Neural crest cell (in vitro differentiated cells): ENCODE measurements around the gene PDIA6. TPM values are rescaled to one million over a fixed set of nuclear protein-coding genes. Genes with fewer than 3 reads are reported as not detected.
A peak's percentile ranks its signal among the peaks of the same experiment; 100 is the strongest.
"Not testable (repeated sequence)": the region's sequence is repeated elsewhere in the genome, so short reads cannot be mapped to it uniquely, and the experiment has no call there.

ENCODE experiments used
- DNase-seq: peaks from one replicate; pipeline ENCODE4 v3.0.0; 2021; ENCODE audit warnings: low read depth, mixed read lengths, low spot score
- H3K27ac Mint-ChIP-seq: one replicate; pipeline ENCODE4 v1.8.0; 2021; ENCODE audit warnings: mild to moderate bottlenecking, mixed read lengths; ENCODE audit not compliant: unreplicated experiment
- H3K27me3 Mint-ChIP-seq: 2 replicates; pipeline ENCODE4 v1.8.0; 2021; ENCODE audit warnings: low read depth, mild to moderate bottlenecking, mixed read lengths
- H3K36me3 Mint-ChIP-seq: 2 replicates; pipeline ENCODE4 v1.8.0; 2021; ENCODE audit warnings: low read depth, mild to moderate bottlenecking, mixed read lengths
- H3K4me1 Mint-ChIP-seq: 2 replicates; pipeline ENCODE4 v1.8.0; 2021; ENCODE audit warnings: mixed read lengths
- H3K4me3 Mint-ChIP-seq: one replicate; pipeline ENCODE4 v1.8.0; 2021; ENCODE audit warnings: mild to moderate bottlenecking, mixed read lengths
- H3K9me3 Mint-ChIP-seq: 2 replicates; pipeline ENCODE4 v1.8.0; 2021; ENCODE audit warnings: mixed read lengths
- CTCF ChIP-seq: fragments of 200-600 bp; sonication (generic); conservative IDR thresholded peaks from 2 replicates; pipeline ENCODE4 v1.5.0; 2021; ENCODE audit warnings: antibody characterized with exemption, mild to moderate bottlenecking
- total RNA-seq: library from RNA; stranded (reverse); gene quantifications from 2 replicates; pipeline ENCODE4 v1.2.1, GENCODE V29; 2021

The PDIA6 gene
- total RNA-seq, 1 donor from 2014 or later = 248 TPM

- H3K4me1 Mint-ChIP-seq = peaks cover 44% of the 10 kb centered on the region
- no peak for DNase-seq
- H3K4me3 Mint-ChIP-seq = peak overlapping the region; percentile 95
- no peaks in the 10 kb centered on the region for H3K9me3 Mint-ChIP-seq
- no peak for TF ChIP-seq CTCF
- no peaks in the 10 kb centered on the region for H3K27me3 Mint-ChIP-seq
- peaks cover 5% of the 10 kb centered on the region for H3K36me3 Mint-ChIP-seq
- H3K27ac Mint-ChIP-seq = peak overlapping the region; percentile 77
Measured at GRCh38 chr2:10811517-10811916, 1.1 kb downstream of the PDIA6 start.

- Mint-ChIP-seq H3K27ac (no peak overlapping the region), H3K36me3 (peaks cover 5% of the 10 kb centered on the region), H3K9me3 (no peaks in the 10 kb centered on the region), H3K27me3 (no peaks in the 10 kb centered on the region), H3K4me3 (peak overlapping the region; percentile 95), H3K4me1 (peaks cover 44% of the 10 kb centered on the region)
- TF ChIP-seq CTCF = no peak
- DNase-seq = no peak
Measured at GRCh38 chr2:10810202-10811161, 2.1 kb downstream of the PDIA6 start.

GRCh38 chr2:10806543-10806942 is 6.0 kb downstream of the PDIA6 start:
- no peak for DNase-seq
- Mint-ChIP-seq H3K4me3 (no peak overlapping the region), H3K36me3 (peaks cover 8% of the 10 kb centered on the region), H3K9me3 (no peaks in the 10 kb centered on the region), H3K27me3 (no peaks in the 10 kb centered on the region), H3K4me1 (peaks cover 42% of the 10 kb centered on the region), H3K27ac (no peak overlapping the region)
- TF ChIP-seq CTCF = no peak

GRCh38 chr2:10805990-10806389 is 6.6 kb downstream of the PDIA6 start:
- not testable (repeated sequence) for H3K27me3 Mint-ChIP-seq, H3K9me3 Mint-ChIP-seq, H3K27ac Mint-ChIP-seq, H3K36me3 Mint-ChIP-seq, H3K4me3 Mint-ChIP-seq, DNase-seq
- peaks cover 36% of the 10 kb centered on the region for H3K4me1 Mint-ChIP-seq

GRCh38 chr2:10802657-10803056 is 9.9 kb downstream of the PDIA6 start:
- Mint-ChIP-seq H3K4me3 (no peak overlapping the region), H3K27ac (peak overlapping the region; percentile 84), H3K27me3 (no peaks in the 10 kb centered on the region), H3K36me3 (peaks cover 10% of the 10 kb centered on the region), H3K4me1 (peaks cover 15% of the 10 kb centered on the region), H3K9me3 (no peaks in the 10 kb centered on the region)
- no peak for DNase-seq
- TF ChIP-seq CTCF = no peak

GRCh38 chr2:10800163-10800562 is 12.4 kb downstream of the PDIA6 start:
- no peaks in the 10 kb centered on the region for H3K9me3 Mint-ChIP-seq
- DNase-seq = no peak
- H3K27me3 Mint-ChIP-seq = no peaks in the 10 kb centered on the region
- H3K4me3 Mint-ChIP-seq = no peak overlapping the region
- peaks cover 11% of the 10 kb centered on the region for H3K36me3 Mint-ChIP-seq
- peaks cover 12% of the 10 kb centered on the region for H3K4me1 Mint-ChIP-seq
- no peak overlapping the region for H3K27ac Mint-ChIP-seq
- no peak for TF ChIP-seq CTCF
